H9 (cell line): ENCODE results near the gene SMAD3. TPM values are rescaled to one million over a fixed set of nuclear protein-coding genes. Genes with fewer than 3 reads are reported as not detected.
A peak's percentile ranks its signal among the peaks of the same experiment; 100 is the strongest.

Experiments
- DNase-seq: peaks from one replicate; pipeline ENCODE4 v3.0.0-alpha.2; 2017
- H2AFZ ChIP-seq: one replicate; pipeline ENCODE4 v1.6.1; 2013; ENCODE audit warnings: mild to moderate bottlenecking, low read length, control low read depth, moderate library complexity
- H2AK5ac ChIP-seq: 2 replicates; pipeline ENCODE4 v1.6.1; 2013; ENCODE audit warnings: low read length, control low read depth, mixed read lengths; ENCODE audit not compliant: insufficient read length
- H2BK120ac ChIP-seq: one replicate; pipeline ENCODE4 v1.6.1; 2013; ENCODE audit warnings: low read depth, mild to moderate bottlenecking, low read length, control low read depth, inconsistent platforms; ENCODE audit not compliant: poor library complexity, severe bottlenecking
- H2BK12ac ChIP-seq: 2 replicates; pipeline ENCODE4 v1.6.1; 2013; ENCODE audit warnings: low read length, control low read depth, mixed read lengths, low read depth; ENCODE audit not compliant: insufficient read length
- H2BK15ac ChIP-seq: 2 replicates; pipeline ENCODE4 v1.6.1; 2013; ENCODE audit warnings: low read depth, low read length, control low read depth
- H2BK20ac ChIP-seq: one replicate; pipeline ENCODE4 v1.6.1; 2013; ENCODE audit warnings: low read depth, mild to moderate bottlenecking, low read length, control low read depth, inconsistent platforms; ENCODE audit not compliant: poor library complexity, severe bottlenecking
- H2BK5ac ChIP-seq: 2 replicates; pipeline ENCODE4 v1.6.1; 2013; ENCODE audit warnings: low read length, control low read depth, mixed read lengths; ENCODE audit not compliant: insufficient read length
- H3K14ac ChIP-seq: 2 replicates; pipeline ENCODE4 v1.6.1; 2013; ENCODE audit warnings: low read length, control low read depth; ENCODE audit not compliant: insufficient read depth
- H3K18ac ChIP-seq: 2 replicates; pipeline ENCODE4 v1.6.1; 2013; ENCODE audit warnings: low read depth, mild to moderate bottlenecking, mixed read lengths, low read length, control low read depth; ENCODE audit not compliant: insufficient read length
- H3K23ac ChIP-seq: 2 replicates; pipeline ENCODE4 v1.6.1; 2013; ENCODE audit warnings: low read length, control low read depth, mixed read lengths, low read depth; ENCODE audit not compliant: insufficient read length
- H3K23me2 ChIP-seq: 2 replicates; pipeline ENCODE4 v1.6.1; 2013; ENCODE audit warnings: low read depth, mild to moderate bottlenecking, mixed read lengths, low read length, control low read depth; ENCODE audit not compliant: insufficient read length, poor library complexity, severe bottlenecking
- H3K27ac ChIP-seq: 2 replicates; pipeline ENCODE4 v1.5.1; 2013; ENCODE audit warnings: low read length, control low read depth, mixed read lengths, low read depth; ENCODE audit not compliant: insufficient read length
- H3K27me3 ChIP-seq: 2 replicates; pipeline ENCODE4 v1.6.1; 2013; ENCODE audit warnings: low read length, control low read depth, inconsistent platforms; ENCODE audit not compliant: insufficient read depth
- H3K4ac ChIP-seq: 2 replicates; pipeline ENCODE4 v1.6.1; 2013; ENCODE audit warnings: low read depth, mild to moderate bottlenecking, control low read depth, inconsistent platforms, low read length, moderate library complexity
- H3K4me1 ChIP-seq: 2 replicates; pipeline ENCODE4 v1.6.1; 2013; ENCODE audit warnings: low read length, control low read depth, inconsistent platforms; ENCODE audit not compliant: insufficient read depth
- H3K4me2 ChIP-seq: 2 replicates; pipeline ENCODE4 v1.6.1; 2013; ENCODE audit warnings: low read length, control low read depth, mixed read lengths; ENCODE audit not compliant: insufficient read length, insufficient read depth
- H3K56ac ChIP-seq: 2 replicates; pipeline ENCODE4 v1.6.1; 2013; ENCODE audit warnings: low read depth, mild to moderate bottlenecking, mixed read lengths, low read length, control low read depth; ENCODE audit not compliant: insufficient read length
- H3K79me1 ChIP-seq: 2 replicates; pipeline ENCODE4 v1.6.1; 2013; ENCODE audit warnings: low read depth, mild to moderate bottlenecking, moderate library complexity, low read length, control low read depth, inconsistent platforms; ENCODE audit not compliant: insufficient read depth, poor library complexity, severe bottlenecking
- H3K79me2 ChIP-seq: 2 replicates; pipeline ENCODE4 v1.6.1; 2013; ENCODE audit warnings: low read length, control low read depth, inconsistent platforms; ENCODE audit not compliant: insufficient read depth
- H3K9ac ChIP-seq: 2 replicates; pipeline ENCODE4 v1.6.1; 2013; ENCODE audit warnings: low read length, control low read depth, mixed read lengths; ENCODE audit not compliant: insufficient read length; ENCODE audit errors: extremely low read depth
- H3K9me3 ChIP-seq: one replicate; pipeline ENCODE4 v1.6.1; 2013; ENCODE audit warnings: low read depth, low read length, inconsistent platforms; ENCODE audit not compliant: control insufficient read depth
- H3T11ph ChIP-seq: one replicate; pipeline ENCODE4 v1.6.1; 2013; ENCODE audit warnings: mild to moderate bottlenecking, low read length, control low read depth, inconsistent platforms
- H4K20me1 ChIP-seq: one replicate; pipeline ENCODE4 v1.6.1; 2013; ENCODE audit not compliant: control insufficient read depth, insufficient read length, insufficient read depth
- H4K5ac ChIP-seq: 2 replicates; pipeline ENCODE4 v1.6.1; 2013; ENCODE audit warnings: low read depth, mild to moderate bottlenecking, mixed read lengths, low read length, control low read depth; ENCODE audit not compliant: insufficient read length
- H4K8ac ChIP-seq: replicated peaks from 2 replicates; pipeline ENCODE4 v1.6.1; 2013; ENCODE audit warnings: low read length, control low read depth, mixed read lengths, low read depth; ENCODE audit not compliant: insufficient read length
- H4K91ac ChIP-seq: 2 replicates; pipeline ENCODE4 v1.6.1; 2013; ENCODE audit warnings: low read depth, mild to moderate bottlenecking, moderate library complexity, mixed read lengths, low read length, control low read depth; ENCODE audit not compliant: insufficient read length
- H3K27ac Mint-ChIP-seq, 3 experiments: 2 replicates in 2 of 3; 3 replicates in 1 of 3; pipeline ENCODE4 v1.8.0; 2020 to 2021; ENCODE audit warnings: mixed read lengths in 3 of 3, mild to moderate bottlenecking in 1 of 3, moderate library complexity in 1 of 3
- H3K27me3 Mint-ChIP-seq: 2 replicates; pipeline ENCODE4 v1.8.0; 2021; ENCODE audit warnings: low read depth, mild to moderate bottlenecking, moderate library complexity, mixed read lengths
- H3K36me3 Mint-ChIP-seq, 3 experiments: 2 replicates in 2 of 3; 3 replicates in 1 of 3; pipeline ENCODE4 v1.8.0; 2020 to 2021; ENCODE audit warnings: low read depth in 3 of 3, mixed read lengths in 3 of 3; ENCODE audit not compliant: insufficient read depth in 1 of 3
- H3K4me1 Mint-ChIP-seq, 2 experiments: 2 replicates each; pipeline ENCODE4 v1.8.0; 2020; ENCODE audit warnings: mixed read lengths in 2 of 2
- H3K4me3 Mint-ChIP-seq, 2 experiments: 2 replicates in 1 of 2; 3 replicates in 1 of 2; pipeline ENCODE4 v1.8.0; 2020 to 2021; ENCODE audit warnings: mild to moderate bottlenecking in 2 of 2, mixed read lengths in 2 of 2, moderate library complexity in 1 of 2
- H3K9me3 Mint-ChIP-seq, 2 experiments: 2 replicates in 1 of 2; 3 replicates in 1 of 2; pipeline ENCODE4 v1.8.0; 2020; ENCODE audit warnings: mild to moderate bottlenecking in 2 of 2, mixed read lengths in 2 of 2, moderate library complexity in 1 of 2
- CTCF ChIP-seq: fragments of 200-600 bp; sonication (generic); conservative IDR thresholded peaks from 3 replicates; pipeline ENCODE4 v1.8.0; 2021; ENCODE audit warnings: antibody characterized with exemption, mild to moderate bottlenecking
- WGBS: extraction: QIAGEN DNeasy Blood & Tissue Kit; methylation state at CpG from one replicate; pipeline ENCODE4 v1.1.7; 2013; ENCODE audit warnings: missing lambda C conversion rate, low lambda C conversion rate, mixed read lengths; ENCODE audit not compliant: insufficient read length; ENCODE audit errors: extremely low coverage; 5-methylcytosine and 5-hydroxymethylcytosine counted together
- total RNA-seq: library from RNA; stranded (reverse); gene quantifications from 2 replicates; pipeline ENCODE4 v1.2.1, GENCODE V29; 2021

Gene SMAD3
- total RNA-seq, 1 experiment from 2014 or later: 26.7 TPM

GRCh38 chr15:67120839-67121643 is 55.6 kb downstream of the SMAD3 start:
- Histone ChIP-seq H3K56ac (no peak overlapping the region), H2BK15ac (no peak overlapping the region), H3K14ac (no peak overlapping the region), H3K4me1 (peaks cover 2% of the 10 kb centered on the region; the same call in 1 of the 2 replicates), H3K79me2 (no peaks in the 10 kb centered on the region; the same call in 1 of the 2 replicates), H4K5ac (no peak overlapping the region), H3K18ac (no peak overlapping the region), H4K91ac (no peak overlapping the region), H4K8ac (no peak overlapping the region), H2BK20ac (no peak overlapping the region), H2AFZ (no peak overlapping the region), H3K9me3 (no peaks in the 10 kb centered on the region), H3K23ac (no peak overlapping the region), H2AK5ac (no peak overlapping the region), H3K4ac (no peak overlapping the region; the same call in 1 of the 2 replicates), H3K4me2 (no peak overlapping the region), H3K9ac (no peak overlapping the region), H2BK120ac (no peak overlapping the region), H2BK12ac (no peak overlapping the region), H3K27ac (no peak overlapping the region), H4K20me1 (no peaks in the 10 kb centered on the region), H3K27me3 (no peaks in the 10 kb centered on the region), H3K79me1 (no peaks in the 10 kb centered on the region), H2BK5ac (no peak overlapping the region), H3T11ph (no peak overlapping the region), H3K23me2 (no peaks in the 10 kb centered on the region)
- Mint-ChIP-seq H3K36me3 (no peaks in the 10 kb centered on the region), H3K4me1 (peaks cover 16 to 35% of the 10 kb centered on the region in 2 experiments), H3K9me3 (no peaks in the 10 kb centered on the region), H3K4me3 (no peak overlapping the region), H3K27me3 (no peaks in the 10 kb centered on the region), H3K27ac (peak overlapping the region; percentile 46 to 76 (median 52); a peak in 4 of 7 replicates)
- DNase-seq: no peak
- TF ChIP-seq CTCF: no peak
- no CpG with 5 or more reads among the region's 27 CpGs for WGBS
